IMR-90 (cell line): Measurements from ENCODE around the gene AOPEP. TPM values are rescaled to one million over a fixed set of nuclear protein-coding genes. Genes with fewer than 3 reads are reported as not detected.

Experiments
- ATAC-seq: fragments of 200-7000 bp; cut with Tn5 transposase; 2 replicates; pipeline ENCODE4 v1.9.1; 2020; ENCODE audit warnings: low read depth, mild to moderate bottlenecking, moderate library complexity
- BruUV-seq: library from RNA; stranded (reverse); fragments of 400-500 nt; replicated peaks from 2 replicates; lab custom pipeline; 2021; lab: Mats Ljungman, UMichigan
- CTCF ChIA-PET: fragments of 300-600 bp; formaldehyde crosslinking; extraction: SDS; loops from one replicate; lab custom pipeline; 2021; ENCODE audit warnings: antibody characterized with exemption; lab: Yijun Ruan, JAX
- POLR2A ChIA-PET: fragments of 300-600 bp; sonication (Branson Sonifier 250); formaldehyde crosslinking; loops from one replicate; lab custom pipeline; 2022; ENCODE audit warnings: antibody characterized with exemption; ENCODE audit not compliant: unreplicated experiment; lab: Charles Lee
- DNase-seq: peaks from one replicate; pipeline ENCODE4 v3.0.0; 2013
- H2AFZ ChIP-seq: replicated peaks from 2 replicates; pipeline ENCODE3; 2013; ENCODE audit warnings: low read length, mild to moderate bottlenecking; ENCODE audit not compliant: poor library complexity
- H2AK5ac ChIP-seq: 2 replicates; pipeline ENCODE4 v1.6.1; 2013; ENCODE audit warnings: low read depth, low read length, inconsistent platforms
- H2AK9ac ChIP-seq: replicated peaks from 2 replicates; pipeline ENCODE3; 2013; ENCODE audit warnings: mild to moderate bottlenecking, low read depth, low read length, moderate library complexity; ENCODE audit not compliant: poor library complexity
- H2BK120ac ChIP-seq: 2 replicates; pipeline ENCODE4 v1.6.1; 2013; ENCODE audit warnings: low read depth, low read length, inconsistent platforms
- H2BK15ac ChIP-seq: 3 replicates; pipeline ENCODE4 v1.6.1; 2013; ENCODE audit warnings: low read depth, low read length, inconsistent platforms
- H2BK20ac ChIP-seq: 2 replicates; pipeline ENCODE4 v1.6.1; 2013; ENCODE audit warnings: low read depth, mild to moderate bottlenecking, inconsistent platforms, low read length, moderate library complexity
- H2BK5ac ChIP-seq: 2 replicates; pipeline ENCODE4 v1.6.1; 2013; ENCODE audit warnings: mild to moderate bottlenecking, low read depth, low read length, inconsistent platforms; ENCODE audit not compliant: poor library complexity, severe bottlenecking
- H3K14ac ChIP-seq: replicated peaks from 2 replicates; pipeline ENCODE4 v1.6.1; 2013; ENCODE audit warnings: low read depth, low read length, inconsistent platforms
- H3K18ac ChIP-seq: 2 replicates; pipeline ENCODE4 v1.6.1; 2013; ENCODE audit warnings: low read depth, low read length, control low read depth
- H3K23ac ChIP-seq: 2 replicates; pipeline ENCODE4 v1.6.1; 2013; ENCODE audit warnings: low read depth, low read length, inconsistent platforms
- H3K27ac ChIP-seq: 2 replicates; pipeline ENCODE4 v1.5.1; 2013; ENCODE audit warnings: mild to moderate bottlenecking, control low read depth, low read length; ENCODE audit not compliant: insufficient read depth
- H3K27me3 ChIP-seq: 2 replicates; pipeline ENCODE4 v1.6.1; 2013; ENCODE audit warnings: low read length; ENCODE audit not compliant: control insufficient read depth, insufficient read depth
- H3K36me3 ChIP-seq: 2 replicates; pipeline ENCODE4 v1.6.1; 2013; ENCODE audit warnings: low read length, mixed read lengths; ENCODE audit not compliant: control insufficient read depth, insufficient read depth
- H3K4ac ChIP-seq: 2 replicates; pipeline ENCODE4 v1.6.1; 2013; ENCODE audit warnings: low read depth, low read length, inconsistent platforms
- H3K4me1 ChIP-seq: 2 replicates; pipeline ENCODE4 v1.6.1; 2013; ENCODE audit warnings: low read length, mixed read lengths; ENCODE audit not compliant: control insufficient read depth, insufficient read depth
- H3K4me2 ChIP-seq: 2 replicates; pipeline ENCODE4 v1.6.1; 2013; ENCODE audit warnings: low read depth, mild to moderate bottlenecking, control low read depth, low read length, moderate library complexity
- H3K4me3 ChIP-seq: 2 replicates; pipeline ENCODE4 v1.5.1; 2013; ENCODE audit warnings: low read depth, mild to moderate bottlenecking, control low read depth, low read length, moderate library complexity; ENCODE audit not compliant: insufficient read depth
- H3K56ac ChIP-seq: 2 replicates; pipeline ENCODE4 v1.6.1; 2013; ENCODE audit warnings: low read length, inconsistent platforms; ENCODE audit not compliant: insufficient read depth; ENCODE audit errors: extremely low read depth
- H3K79me1 ChIP-seq, 2 experiments: 2 replicates each; pipeline ENCODE4 v1.6.1; 2013; ENCODE audit warnings: low read length in 2 of 2, inconsistent platforms in 1 of 2, low read depth in 1 of 2
- H3K9ac ChIP-seq: 2 replicates; pipeline ENCODE4 v1.6.1; 2013; ENCODE audit warnings: low read depth, low read length, control low read depth
- H3K9me1 ChIP-seq: 2 replicates; pipeline ENCODE4 v1.6.1; 2013; ENCODE audit warnings: low read length, inconsistent platforms; ENCODE audit not compliant: insufficient read depth
- H3K9me3 ChIP-seq: 2 replicates; pipeline ENCODE4 v1.6.1; 2013; ENCODE audit warnings: low read length; ENCODE audit not compliant: control insufficient read depth, insufficient read depth
- H4K20me1 ChIP-seq: 2 replicates; pipeline ENCODE4 v1.6.1; 2013; ENCODE audit warnings: low read length, inconsistent platforms; ENCODE audit not compliant: insufficient read depth
- H4K5ac ChIP-seq: 2 replicates; pipeline ENCODE4 v1.6.1; 2013; ENCODE audit warnings: mild to moderate bottlenecking, low read depth, low read length, control low read depth
- H4K8ac ChIP-seq, 2 experiments: 2 replicates each; pipeline ENCODE4 v1.6.1; 2013; ENCODE audit warnings: low read depth in 2 of 2, low read length in 2 of 2, control low read depth in 1 of 2, inconsistent platforms in 1 of 2
- H4K91ac ChIP-seq: 2 replicates; pipeline ENCODE4 v1.6.1; 2013; ENCODE audit warnings: low read depth, low read length, inconsistent platforms; ENCODE audit not compliant: insufficient read depth
- BHLHE40 ChIP-seq: fragments of 150-350 bp; IDR thresholded peaks from 2 replicates; pipeline ENCODE4 v1.6.1; 2016; ENCODE audit warnings: mild to moderate bottlenecking, low read depth, low read length
- CEBPB ChIP-seq: IDR thresholded peaks from 2 replicates; pipeline ENCODE4 v1.6.1; 2012; ENCODE audit warnings: low read depth, low read length, improper control_type of control experiment
- CHD1 ChIP-seq: IDR thresholded peaks from 2 replicates; pipeline ENCODE4 v1.6.1; 2012; ENCODE audit warnings: low read depth, low read length, improper control_type of control experiment
- POLR2A ChIP-seq: IDR thresholded peaks from 2 replicates; pipeline ENCODE4 v1.6.1; 2012; ENCODE audit warnings: mild to moderate bottlenecking, low read depth, low read length
- RAD21 ChIP-seq: IDR thresholded peaks from 2 replicates; pipeline ENCODE4 v1.6.1; 2012; ENCODE audit warnings: low read length, improper control_type of control experiment
- SMC3 ChIP-seq: fragments of 150-350 bp; IDR thresholded peaks from 2 replicates; pipeline ENCODE4 v1.6.1; 2016; ENCODE audit warnings: low read depth, mild to moderate bottlenecking, antibody characterized with exemption, low read length, moderate library complexity
- whole genome bisulfite sequencing, 2 experiments: methylation state at CpG; one replicate each; pipeline versions ENCODE4 v1.1.5 to v1.1.7; 2013; ENCODE audit warnings: missing lambda C conversion rate in 2 of 2; ENCODE audit not compliant: insufficient read length in 1 of 2; ENCODE audit errors: extremely low coverage in 2 of 2; 5-methylcytosine and 5-hydroxymethylcytosine counted together
- dilution Hi-C: fragments of 300-500 bp; cut with HindIII; formaldehyde crosslinking; loops from one replicate; pipeline ENCODE4 v1.14.3; 2018; ENCODE audit warnings: low sequenced_read_pairs; ENCODE audit not compliant: unreplicated experiment
- in situ Hi-C: fragments of 300-500 bp; cut with MboI; formaldehyde crosslinking; loops from 3 replicates; pipeline ENCODE4 v1.14.3; 2019; ENCODE audit warnings: low sequenced_read_pairs, inconsistent platforms, mixed read lengths
- intact Hi-C: fragments of 100-400 bp; cut with micrococcal nuclease; formaldehyde crosslinking; loops from 2 replicates; pipeline ENCODE4 v1.10.0; 2022
- polyA plus RNA-seq, 3 experiments: library from polyadenylated mRNA; depleted of rRNA; stranded (reverse); fragments of >200 nt; gene quantifications; 2 replicates each; pipeline ENCODE4 v1.2.3, GENCODE V29; 2012; ENCODE audit warnings: low replicate concordance in 1 of 3
- total RNA-seq: library from RNA; depleted of rRNA; stranded (reverse); fragments of >200 nt; gene quantifications from 2 replicates; pipeline ENCODE4 v1.2.3, GENCODE V29; 2012

AOPEP gene
- total and polyA plus RNA-seq, 2 of the 4 experiments (the other 2 are of a cell fraction): 34.9 to 38.7 TPM

- no peak overlapping the region for H3K23ac ChIP-seq
- ATAC-seq: no peak
- H3K4ac ChIP-seq: no peak overlapping the region
- no peak overlapping the region for H2AFZ ChIP-seq
- no peak overlapping the region for H2BK5ac ChIP-seq
- H3K79me1 ChIP-seq: peaks cover 3 to 29% of the 10 kb centered on the region in 2 experiments
- DNase-seq: no peak
- intact Hi-C loops (no loop called here), in situ Hi-C loops (no loop called here), dilution Hi-C loops (no loop called here)
- no peaks in the 10 kb centered on the region for H3K27me3 ChIP-seq
- no peak overlapping the region for H4K91ac ChIP-seq
- ChIA-PET POLR2A (no interaction called here), CTCF (no interaction called here)
- 98% methylated on average over 6 of the region's 12 CpGs; no CpG with 5 or more reads in 1 of the 2 experiments for WGBS, 2 experiments
- no peaks in the 10 kb centered on the region for H3K9me3 ChIP-seq
- H3K56ac ChIP-seq: no peak overlapping the region
- no peak overlapping the region for H3K4me3 ChIP-seq
- H3K4me1 ChIP-seq: peaks cover 6% of the 10 kb centered on the region
- no peak overlapping the region for H2AK5ac ChIP-seq
- BruUV-seq: no TSS peak
- H2BK15ac ChIP-seq: no peak overlapping the region
- H4K5ac ChIP-seq: no peak overlapping the region
- peaks cover 35% of the 10 kb centered on the region for H3K36me3 ChIP-seq
- H4K20me1 ChIP-seq: 0 out of 2 replicates have a peak, but pooled peaks cover 3% of the 10 kb centered on the region
- H4K8ac ChIP-seq: no peak overlapping the region
- no peak overlapping the region for H3K14ac ChIP-seq
- H2AK9ac ChIP-seq: no peak overlapping the region
- H3K4me2 ChIP-seq: no peak overlapping the region
- TF ChIP-seq RAD21 (no peak), SMC3 (no peak), POLR2A (no peak), CHD1 (no peak), CEBPB (no peak), BHLHE40 (no peak)
- H3K9ac ChIP-seq: no peak overlapping the region
- no peak overlapping the region for H2BK20ac ChIP-seq
- H2BK120ac ChIP-seq: no peak overlapping the region
- peaks cover 14% of the 10 kb centered on the region for H3K9me1 ChIP-seq
- no peak overlapping the region for H3K18ac ChIP-seq
- no peak overlapping the region for H3K27ac ChIP-seq
Measured at GRCh38 chr9:95104980-95105379, 378.5 kb downstream of the AOPEP start.
